ENCODE measurements around the gene GAS6. TPM values are rescaled to one million over a fixed set of nuclear protein-coding genes. Genes with fewer than 3 reads are reported as not detected.

GAS6 gene
- total RNA-seq, 1 donor from 2014 or later = 502 TPM

DNA sequence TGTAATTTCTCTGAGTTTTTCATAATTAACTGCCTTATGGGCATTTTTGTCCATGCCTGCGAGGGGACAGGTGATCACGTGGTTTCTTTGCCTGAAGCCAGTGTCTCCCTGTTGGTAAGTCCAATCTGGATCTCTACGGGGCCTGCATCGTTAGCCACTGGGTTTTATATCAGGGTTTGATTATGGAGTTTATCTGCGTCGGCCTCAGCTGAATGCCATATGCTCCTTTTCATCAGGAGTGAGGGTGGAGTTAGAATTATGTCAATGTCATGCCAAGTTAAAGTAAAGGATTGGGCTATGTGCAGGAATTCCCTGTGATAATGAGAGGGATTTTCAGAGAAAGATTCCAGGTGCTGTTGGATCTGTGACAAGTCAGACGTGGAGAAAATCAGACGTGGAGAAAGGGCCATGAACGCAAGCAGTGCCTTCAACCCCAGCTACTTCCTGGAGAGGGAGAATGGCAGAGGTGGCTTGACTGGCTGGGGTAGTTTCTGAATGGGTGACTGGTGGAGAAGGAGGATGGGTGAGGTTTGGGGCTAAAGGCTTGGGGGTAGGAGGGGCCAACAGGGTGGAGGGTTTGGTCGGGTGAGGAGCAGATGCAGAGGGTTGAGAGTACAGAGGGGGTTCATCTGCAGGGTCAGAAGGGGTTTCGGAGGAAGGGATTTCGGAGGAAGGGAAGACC is 80.5 kb downstream of the GAS6 start:
- no peaks in the 10 kb centered on the region for H3K4me1 ChIP-seq
- H3K36me3 ChIP-seq = no peaks in the 10 kb centered on the region
- no peaks in the 10 kb centered on the region for H3K9me3 ChIP-seq
- no peaks in the 10 kb centered on the region for H3K27me3 ChIP-seq
- TF ChIP-seq, protein P1, sequence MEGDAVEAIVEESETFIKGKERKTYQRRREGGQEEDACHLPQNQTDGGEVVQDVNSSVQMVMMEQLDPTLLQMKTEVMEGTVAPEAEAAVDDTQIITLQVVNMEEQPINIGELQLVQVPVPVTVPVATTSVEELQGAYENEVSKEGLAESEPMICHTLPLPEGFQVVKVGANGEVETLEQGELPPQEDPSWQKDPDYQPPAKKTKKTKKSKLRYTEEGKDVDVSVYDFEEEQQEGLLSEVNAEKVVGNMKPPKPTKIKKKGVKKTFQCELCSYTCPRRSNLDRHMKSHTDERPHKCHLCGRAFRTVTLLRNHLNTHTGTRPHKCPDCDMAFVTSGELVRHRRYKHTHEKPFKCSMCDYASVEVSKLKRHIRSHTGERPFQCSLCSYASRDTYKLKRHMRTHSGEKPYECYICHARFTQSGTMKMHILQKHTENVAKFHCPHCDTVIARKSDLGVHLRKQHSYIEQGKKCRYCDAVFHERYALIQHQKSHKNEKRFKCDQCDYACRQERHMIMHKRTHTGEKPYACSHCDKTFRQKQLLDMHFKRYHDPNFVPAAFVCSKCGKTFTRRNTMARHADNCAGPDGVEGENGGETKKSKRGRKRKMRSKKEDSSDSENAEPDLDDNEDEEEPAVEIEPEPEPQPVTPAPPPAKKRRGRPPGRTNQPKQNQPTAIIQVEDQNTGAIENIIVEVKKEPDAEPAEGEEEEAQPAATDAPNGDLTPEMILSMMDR (IDR thresholded peaks at IDR 0.05) = no peak
- intact Hi-C loops (cut with DNase I) = no loop called here
- H3K27ac ChIP-seq = no peak overlapping the region
- no peak overlapping the region for H3K4me3 ChIP-seq
- DNase-seq (ENCODE audit: low spot score in 2 of 2) = no peak

DNA sequence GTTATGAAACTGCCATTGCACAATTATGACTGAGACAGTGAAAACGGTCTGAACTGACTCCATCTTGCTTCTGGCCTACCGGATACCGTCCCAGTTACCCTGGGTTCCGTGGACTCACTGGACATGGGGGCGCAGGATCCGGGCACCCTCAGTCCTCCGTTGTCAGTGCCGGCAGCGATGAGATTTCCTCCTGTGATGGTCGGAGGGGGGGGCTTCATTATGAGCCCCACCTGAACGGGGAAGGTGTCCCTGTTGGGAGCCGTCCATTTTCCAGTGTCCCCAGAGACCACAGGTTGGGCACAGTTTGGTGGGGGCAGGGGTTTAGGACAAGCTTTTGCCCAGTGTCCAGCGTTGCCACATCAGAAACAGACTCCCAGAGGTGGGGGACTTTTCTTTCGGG is 81.4 kb downstream of the GAS6 start:
- Histone ChIP-seq H3K9me3 (no peaks in the 10 kb centered on the region), H3K4me1 (no peaks in the 10 kb centered on the region), H3K4me3 (no peak overlapping the region), H3K27me3 (no peaks in the 10 kb centered on the region), H3K36me3 (no peaks in the 10 kb centered on the region), H3K27ac (no peak overlapping the region)
- intact Hi-C loops (cut with DNase I) = no loop called here
- TF ChIP-seq, protein P1 (IDR thresholded peaks at IDR 0.05) = no peak
- DNase-seq (ENCODE audit: low spot score in 2 of 2) = no peak

DNA sequence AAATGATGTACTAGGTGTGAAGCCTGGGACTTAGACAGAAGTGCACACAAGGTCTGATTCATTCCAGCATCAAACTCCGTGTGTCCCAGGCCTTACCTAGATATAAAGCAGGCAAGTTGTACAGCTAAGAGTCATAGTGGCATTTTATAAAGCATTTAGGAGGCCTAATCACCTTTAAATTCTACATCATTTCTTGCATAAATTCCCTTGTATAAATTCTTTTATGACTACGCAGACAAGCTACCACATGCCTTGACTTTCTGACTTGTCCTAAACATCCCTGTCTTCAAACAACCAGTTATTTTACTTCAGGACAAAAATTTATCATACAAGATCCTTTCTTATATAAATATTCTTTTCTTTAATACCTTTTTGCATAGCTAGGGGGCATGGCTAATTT is 82.3 kb downstream of the GAS6 start:
- no peaks in the 10 kb centered on the region for H3K36me3 ChIP-seq
- no peak for DNase-seq (ENCODE audit: low spot score in 2 of 2)
- TF ChIP-seq, protein P1 (IDR thresholded peaks at IDR 0.05) = no peak
- H3K27me3 ChIP-seq = no peaks in the 10 kb centered on the region
- no peaks in the 10 kb centered on the region for H3K4me1 ChIP-seq
- intact Hi-C loops (cut with DNase I) = no loop called here
- H3K27ac ChIP-seq = no peak overlapping the region
- H3K4me3 ChIP-seq = no peak overlapping the region
- no peaks in the 10 kb centered on the region for H3K9me3 ChIP-seq

- intact Hi-C loops (cut with DNase I) = no loop called here
- no peaks in the 10 kb centered on the region for H3K4me1 ChIP-seq
- TF ChIP-seq, protein P1 (IDR thresholded peaks at IDR 0.05) = no peak
Observed at GRCh38 chr13:113777311-113778260, 86.3 kb downstream of the GAS6 start.

GRCh38 chr13:113776231-113777125 is 87.4 kb downstream of the GAS6 start:
- Histone ChIP-seq H3K27ac (no peak overlapping the region), H3K4me3 (no peak overlapping the region), H3K4me1 (no peaks in the 10 kb centered on the region), H3K9me3 (no peaks in the 10 kb centered on the region), H3K36me3 (no peaks in the 10 kb centered on the region), H3K27me3 (no peaks in the 10 kb centered on the region)
- no peak for DNase-seq (ENCODE audit: low spot score in 2 of 2)
- intact Hi-C loops (cut with DNase I) = no loop called here
- TF ChIP-seq, protein P1 (IDR thresholded peaks at IDR 0.05) = no peak

More at GRCh38 chr13:113777311-113778260, 86.3 kb downstream of the GAS6 start:
- Histone ChIP-seq H3K9me3 (no peaks in the 10 kb centered on the region), H3K27me3 (no peaks in the 10 kb centered on the region), H3K36me3 (no peaks in the 10 kb centered on the region), H3K4me3 (no peak overlapping the region), H3K27ac (no peak overlapping the region)
- no peak for DNase-seq (ENCODE audit: low spot score in 2 of 2)
